Neural progenitor cell (in vitro differentiated cells): ENCODE measurements around the gene ATP5MC3. TPM values are rescaled to one million over a fixed set of nuclear protein-coding genes. Genes with fewer than 3 reads are reported as not detected.

Experiments used
- DNase-seq: peaks from one replicate; pipeline ENCODE4 v3.0.0-alpha.2; 2016; ENCODE audit warnings: low spot score
- H2AFZ ChIP-seq: fragments of 200-600 bp; sonication (generic); replicated peaks from 2 replicates; pipeline ENCODE4 v1.6.1; 2016; ENCODE audit warnings: antibody characterized with exemption
- H3F3A ChIP-seq: fragments of 200-600 bp; sonication (generic); 2 replicates; pipeline ENCODE4 v1.6.1; 2016; ENCODE audit warnings: antibody characterized with exemption, low read depth
- H3K27ac ChIP-seq: fragments of 200-600 bp; sonication (generic); 2 replicates; pipeline ENCODE4 v1.5.1; 2016; ENCODE audit warnings: mild to moderate bottlenecking
- H3K27me3 ChIP-seq: fragments of 200-600 bp; sonication (generic); 2 replicates; pipeline ENCODE4 v1.6.1; 2016; ENCODE audit warnings: mild to moderate bottlenecking, moderate library complexity
- H3K36me3 ChIP-seq: fragments of 200-600 bp; sonication (generic); 2 replicates; pipeline ENCODE4 v1.5.1; 2016
- H3K4me1 ChIP-seq: fragments of 200-600 bp; sonication (generic); 2 replicates; pipeline ENCODE4 v1.6.1; 2016; ENCODE audit warnings: mixed run types
- H3K4me2 ChIP-seq: fragments of 200-600 bp; sonication (generic); 2 replicates; pipeline ENCODE4 v1.6.1; 2016
- H3K4me3 ChIP-seq: fragments of 200-600 bp; sonication (generic); 2 replicates; pipeline ENCODE4 v1.5.1; 2016
- H3K79me2 ChIP-seq: fragments of 200-600 bp; sonication (generic); 2 replicates; pipeline ENCODE4 v1.6.1; 2016; ENCODE audit warnings: low read depth
- H3K9ac ChIP-seq: fragments of 200-600 bp; sonication (generic); 2 replicates; pipeline ENCODE4 v1.6.1; 2016
- H3K9me3 ChIP-seq: fragments of 200-600 bp; sonication (generic); 2 replicates; pipeline ENCODE4 v1.5.1; 2016; ENCODE audit warnings: low read depth
- H4K20me1 ChIP-seq: fragments of 200-600 bp; sonication (generic); 2 replicates; pipeline ENCODE4 v1.6.1; 2016; ENCODE audit warnings: low read depth
- H3K27ac Mint-ChIP-seq: 3 replicates; pipeline ENCODE4 v1.8.0; 2021; ENCODE audit warnings: mixed read lengths
- H3K27me3 Mint-ChIP-seq: 2 replicates; pipeline ENCODE4 v1.8.0; 2022; ENCODE audit warnings: low read depth, mild to moderate bottlenecking, inconsistent platforms, moderate library complexity, mixed read lengths; ENCODE audit not compliant: insufficient read depth
- H3K36me3 Mint-ChIP-seq: 3 replicates; pipeline ENCODE4 v1.8.0; 2021; ENCODE audit warnings: mixed read lengths
- H3K4me1 Mint-ChIP-seq: 3 replicates; pipeline ENCODE4 v1.8.0; 2021; ENCODE audit warnings: mixed read lengths
- H3K4me3 Mint-ChIP-seq: 3 replicates; pipeline ENCODE4 v1.8.0; 2021; ENCODE audit warnings: mild to moderate bottlenecking, moderate library complexity, mixed read lengths
- H3K9me3 Mint-ChIP-seq: 3 replicates; pipeline ENCODE4 v1.8.0; 2020; ENCODE audit warnings: mixed read lengths
- EZH2 ChIP-seq: fragments of 200-600 bp; sonication (generic); IDR thresholded peaks from 2 replicates; pipeline ENCODE4 v1.6.1; 2017; ENCODE audit warnings: antibody characterized with exemption, mild to moderate bottlenecking, moderate library complexity
- EZH2phosphoT487 ChIP-seq: fragments of 200-600 bp; sonication (generic); IDR thresholded peaks from 2 replicates; pipeline ENCODE4 v1.6.1; 2017; ENCODE audit warnings: antibody characterized with exemption
- total RNA-seq: library from RNA; depleted of rRNA; stranded (reverse); fragments of >200 nt; gene quantifications from 2 replicates; pipeline ENCODE4 v1.2.3, GENCODE V29; 2015; ENCODE audit warnings: low replicate concordance
- TF ChIP-seq, protein P1 (sequence below): fragments of 200-600 bp; sonication (generic); IDR thresholded peaks from 2 replicates; pipeline ENCODE4 v1.5.1; 2017; ENCODE audit warnings: antibody characterized with exemption, mild to moderate bottlenecking

Gene ATP5MC3
- total RNA-seq, 1 donor from 2014 or later: 213 TPM

DNA sequence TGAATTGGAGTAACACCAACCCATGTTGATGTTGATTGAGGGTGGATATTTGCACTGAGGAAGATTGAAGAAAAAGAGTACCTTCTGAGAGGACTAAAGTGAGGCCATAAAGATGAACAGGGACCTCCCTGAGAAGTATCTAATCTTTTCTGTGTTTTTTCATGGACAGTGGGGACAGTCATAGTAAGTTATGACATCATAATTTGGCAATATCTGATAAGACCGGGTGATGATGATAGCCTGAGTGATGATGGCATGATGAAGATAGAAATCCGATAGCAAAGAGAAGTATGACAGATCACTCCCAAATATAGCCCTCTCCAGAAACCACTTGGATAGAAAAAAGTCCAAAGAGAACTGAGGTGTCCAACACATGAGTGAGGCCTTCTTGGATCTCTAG lies 2.2 kb upstream of the ATP5MC3 start:
- H3K36me3 Mint-ChIP-seq: peaks cover 5% of the 10 kb centered on the region
- peaks cover 3% of the 10 kb centered on the region for H3K27me3 Mint-ChIP-seq
- TF ChIP-seq EZH2phosphoT487 (no peak), EZH2 (no peak)
- TF ChIP-seq, protein P1, sequence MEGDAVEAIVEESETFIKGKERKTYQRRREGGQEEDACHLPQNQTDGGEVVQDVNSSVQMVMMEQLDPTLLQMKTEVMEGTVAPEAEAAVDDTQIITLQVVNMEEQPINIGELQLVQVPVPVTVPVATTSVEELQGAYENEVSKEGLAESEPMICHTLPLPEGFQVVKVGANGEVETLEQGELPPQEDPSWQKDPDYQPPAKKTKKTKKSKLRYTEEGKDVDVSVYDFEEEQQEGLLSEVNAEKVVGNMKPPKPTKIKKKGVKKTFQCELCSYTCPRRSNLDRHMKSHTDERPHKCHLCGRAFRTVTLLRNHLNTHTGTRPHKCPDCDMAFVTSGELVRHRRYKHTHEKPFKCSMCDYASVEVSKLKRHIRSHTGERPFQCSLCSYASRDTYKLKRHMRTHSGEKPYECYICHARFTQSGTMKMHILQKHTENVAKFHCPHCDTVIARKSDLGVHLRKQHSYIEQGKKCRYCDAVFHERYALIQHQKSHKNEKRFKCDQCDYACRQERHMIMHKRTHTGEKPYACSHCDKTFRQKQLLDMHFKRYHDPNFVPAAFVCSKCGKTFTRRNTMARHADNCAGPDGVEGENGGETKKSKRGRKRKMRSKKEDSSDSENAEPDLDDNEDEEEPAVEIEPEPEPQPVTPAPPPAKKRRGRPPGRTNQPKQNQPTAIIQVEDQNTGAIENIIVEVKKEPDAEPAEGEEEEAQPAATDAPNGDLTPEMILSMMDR: no peak
- H3K9ac ChIP-seq: no peak overlapping the region
- peaks cover 7% of the 10 kb centered on the region for H3K4me1 ChIP-seq
- no peak overlapping the region for H3K4me2 ChIP-seq
- H2AFZ ChIP-seq: no peak overlapping the region
- H3K79me2 ChIP-seq: peaks cover 33% of the 10 kb centered on the region
- peak overlapping the region; percentile 7 for H3K4me3 Mint-ChIP-seq
- no peaks in the 10 kb centered on the region for H3K9me3 ChIP-seq
- H4K20me1 ChIP-seq: peaks cover 27% of the 10 kb centered on the region
- no peak for DNase-seq
- H3K36me3 ChIP-seq: peaks cover 8% of the 10 kb centered on the region
- H3K4me3 ChIP-seq: no peak overlapping the region
- H3K27me3 ChIP-seq: no peaks in the 10 kb centered on the region
- peaks cover 4% of the 10 kb centered on the region for H3K9me3 Mint-ChIP-seq
- peaks cover 10% of the 10 kb centered on the region for H3F3A ChIP-seq
- H3K4me1 Mint-ChIP-seq: peaks cover 12% of the 10 kb centered on the region
- H3K27ac Mint-ChIP-seq: no peak overlapping the region
- no peak overlapping the region for H3K27ac ChIP-seq

DNA sequence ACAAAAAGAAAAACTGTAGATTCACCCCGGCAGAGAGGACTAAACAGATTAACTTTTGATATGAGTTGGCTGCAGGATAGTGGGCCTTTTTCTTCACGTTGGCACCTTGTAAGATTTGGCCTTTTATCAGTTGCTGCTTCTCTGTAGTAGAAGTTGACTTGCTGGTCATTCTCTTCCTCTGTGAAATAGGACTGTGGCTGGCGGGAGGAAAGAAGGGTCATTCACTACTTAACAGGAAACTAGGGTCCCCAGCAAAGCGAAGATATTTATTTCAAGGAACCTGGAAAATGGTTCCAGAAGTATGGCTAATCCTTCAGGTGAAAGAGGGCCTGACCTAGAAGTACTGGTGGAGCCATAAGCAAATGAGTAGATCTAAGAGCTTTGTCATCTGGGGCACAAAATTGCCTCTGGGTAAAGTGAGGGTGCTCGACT lies 383 bp upstream of the ATP5MC3 start:
- Mint-ChIP-seq H3K27ac (peak overlapping the region; percentile 81), H3K9me3 (peaks cover 4% of the 10 kb centered on the region), H3K4me1 (peaks cover 12% of the 10 kb centered on the region), H3K4me3 (peak overlapping the region; percentile 97), H3K36me3 (peaks cover 11% of the 10 kb centered on the region), H3K27me3 (peaks cover 3% of the 10 kb centered on the region)
- Histone ChIP-seq H3K36me3 (peaks cover 19% of the 10 kb centered on the region), H3K4me3 (peak overlapping the region; percentile 87), H3K27me3 (no peaks in the 10 kb centered on the region), H3K27ac (no peak overlapping the region), H3K4me1 (peaks cover 7% of the 10 kb centered on the region), H2AFZ (peak overlapping the region; percentile 98), H3K79me2 (peaks cover 34% of the 10 kb centered on the region), H4K20me1 (peaks cover 27% of the 10 kb centered on the region), H3F3A (peaks cover 12% of the 10 kb centered on the region), H3K9ac (no peak overlapping the region), H3K4me2 (peak overlapping the region; percentile 94), H3K9me3 (no peaks in the 10 kb centered on the region)
- TF ChIP-seq EZH2: no peak
- DNase-seq: no peak

DNA sequence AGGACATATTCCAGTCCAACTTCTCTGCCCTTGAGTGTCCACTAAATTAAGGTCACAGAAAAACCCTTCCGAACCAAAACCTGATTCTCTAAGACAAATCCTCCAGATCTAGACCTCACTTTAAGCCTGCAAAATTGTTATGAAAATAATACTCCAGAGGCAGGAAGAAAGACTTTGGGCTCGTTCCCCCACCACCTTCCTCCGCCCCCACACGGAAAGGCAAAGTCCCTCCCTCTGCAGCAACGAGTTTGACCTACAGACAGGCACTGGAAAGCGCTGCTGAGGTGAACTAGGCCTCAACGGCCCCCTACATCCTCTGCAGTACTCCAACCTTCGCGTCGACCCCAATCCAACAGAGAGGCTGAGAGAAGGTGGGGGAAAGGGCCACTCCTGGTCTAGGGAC lies 808 bp downstream of the ATP5MC3 start:
- peak overlapping the region; percentile 98 for H2AFZ ChIP-seq
- peak overlapping the region; percentile 69 for H3K27ac Mint-ChIP-seq
- H3K4me1 ChIP-seq: peaks cover 7% of the 10 kb centered on the region
- peak overlapping the region; percentile 87 for H3K4me3 ChIP-seq
- no peaks in the 10 kb centered on the region for H3K9me3 ChIP-seq
- peaks cover 21% of the 10 kb centered on the region for H3F3A ChIP-seq
- no peak for TF ChIP-seq EZH2phosphoT487
- no peak for TF ChIP-seq EZH2
- TF ChIP-seq, protein P1: no peak
- H3K27me3 Mint-ChIP-seq: peaks cover 3% of the 10 kb centered on the region
- H3K27ac ChIP-seq: peak overlapping the region; percentile 42
- H3K4me2 ChIP-seq: peak overlapping the region; percentile 94
- DNase-seq: no peak
- H4K20me1 ChIP-seq: peaks cover 27% of the 10 kb centered on the region
- H3K36me3 Mint-ChIP-seq: peaks cover 15% of the 10 kb centered on the region
- H3K79me2 ChIP-seq: peaks cover 34% of the 10 kb centered on the region
- H3K27me3 ChIP-seq: no peaks in the 10 kb centered on the region
- H3K4me3 Mint-ChIP-seq: peak overlapping the region; percentile 97
- H3K36me3 ChIP-seq: peaks cover 19% of the 10 kb centered on the region
- peaks cover 12% of the 10 kb centered on the region for H3K4me1 Mint-ChIP-seq
- peaks cover 4% of the 10 kb centered on the region for H3K9me3 Mint-ChIP-seq
- peak overlapping the region; percentile 87 for H3K9ac ChIP-seq

DNA sequence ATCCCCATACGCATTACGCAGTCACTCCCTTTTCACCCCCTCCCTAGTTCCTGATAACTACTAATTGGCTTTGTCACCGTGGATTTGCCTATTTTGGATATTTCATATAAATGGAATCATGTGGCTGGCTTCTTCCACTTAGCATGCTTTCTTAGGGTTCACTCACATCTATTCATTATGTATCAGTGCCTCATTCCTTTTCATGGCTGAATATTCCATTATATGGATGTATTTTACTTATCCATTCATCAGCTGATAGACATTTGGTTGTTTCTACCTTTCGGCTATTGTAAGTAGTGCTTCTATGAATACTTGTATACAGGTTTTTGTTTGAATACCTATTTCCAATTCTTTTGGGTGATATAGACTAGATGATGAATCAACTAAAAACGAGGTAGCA lies 4.9 kb downstream of the ATP5MC3 start:
- Histone ChIP-seq H3K4me3 (no peak overlapping the region), H3F3A (peaks cover 24% of the 10 kb centered on the region), H3K4me2 (no peak overlapping the region), H3K79me2 (peaks cover 30% of the 10 kb centered on the region), H3K4me1 (peaks cover 7% of the 10 kb centered on the region), H2AFZ (no peak overlapping the region), H3K9me3 (no peaks in the 10 kb centered on the region), H3K27ac (no peak overlapping the region), H3K9ac (no peak overlapping the region), H3K27me3 (no peaks in the 10 kb centered on the region), H4K20me1 (peaks cover 27% of the 10 kb centered on the region), H3K36me3 (peaks cover 19% of the 10 kb centered on the region)
- TF ChIP-seq EZH2 (no peak), EZH2phosphoT487 (no peak)
- TF ChIP-seq, protein P1: no peak
- Mint-ChIP-seq H3K4me3 (no peak overlapping the region), H3K4me1 (peaks cover 7% of the 10 kb centered on the region), H3K9me3 (peaks cover under 1% of the 10 kb centered on the region), H3K27ac (no peak overlapping the region), H3K36me3 (peaks cover 15% of the 10 kb centered on the region), H3K27me3 (no peaks in the 10 kb centered on the region)
- no peak for DNase-seq
